ENCODE measurements around the gene DUSP22. TPM values are rescaled to one million over a fixed set of nuclear protein-coding genes. Genes with fewer than 3 reads are reported as not detected.

DUSP22 gene
- total and polyA plus RNA-seq, 8 donors, result 27.3 to 48.8 (median 33.7) TPM

DNA sequence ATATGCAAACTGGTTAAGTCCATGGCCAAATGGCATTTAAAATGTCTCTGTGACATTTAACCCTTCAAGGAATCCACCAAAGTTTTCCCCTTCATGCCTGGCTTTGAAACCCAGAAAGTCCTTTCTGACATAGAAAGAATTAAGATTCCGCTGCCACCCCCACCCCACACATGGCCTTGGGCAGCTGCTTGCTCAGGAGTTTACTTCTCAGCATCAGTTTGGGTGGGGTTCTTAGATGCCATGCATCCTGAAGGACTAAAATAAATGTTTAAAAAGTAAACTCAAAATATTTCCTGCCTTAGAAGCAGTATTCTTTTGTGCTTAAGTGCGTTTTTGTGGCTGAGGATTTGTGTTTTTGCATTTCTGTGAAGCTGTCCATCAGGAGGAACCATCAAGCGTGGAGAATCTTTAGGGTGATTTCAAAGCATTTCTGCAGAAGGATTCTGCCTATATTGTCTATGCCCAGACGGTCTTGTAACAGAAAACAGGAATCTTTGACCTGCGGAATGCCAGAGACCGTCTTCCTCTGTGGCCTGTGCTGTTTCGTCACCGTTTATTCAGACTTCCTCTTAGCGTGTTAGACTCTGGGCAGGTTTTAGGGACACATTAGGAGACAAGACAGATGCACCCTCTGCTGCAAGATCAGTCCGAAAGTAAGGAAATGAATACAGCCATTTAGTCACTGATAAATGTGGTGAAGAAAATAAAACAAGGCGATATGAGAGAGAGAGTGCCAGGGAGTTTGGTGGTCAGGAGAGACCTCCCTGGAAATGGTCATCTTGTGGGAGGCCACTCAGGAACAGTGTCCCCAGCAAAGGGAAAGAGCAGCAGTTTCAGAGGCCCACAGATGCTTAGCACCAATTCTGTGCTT is 6.2 kb downstream of the DUSP22 start:
- peak; percentile 47 for ATAC-seq
- H3K27ac ChIP-seq, result peak overlapping the region in 1 of 2 donors; percentile 70
- intact Hi-C loops (cut with DNase I), result no loop called here

GRCh38 chr6:299104-299980 is 7.1 kb downstream of the DUSP22 start:
- peaks cover 6 to 55% of the 10 kb centered on the region in 2 donors for H3K4me1 ChIP-seq
- intact Hi-C loops (cut with DNase I), result no loop called here
- TF ChIP-seq CTCF (IDR thresholded peaks at IDR 0.05), result no peak
- DNase-seq (peak in 1 of 4 donors; percentile 85), ATAC-seq (no peak)
- no peaks in the 10 kb centered on the region for H3K27me3 ChIP-seq
- peaks cover 0 to 6% of the 10 kb centered on the region in 2 donors for H3K36me3 ChIP-seq
- H3K27ac ChIP-seq, result peak overlapping the region in 1 of 2 donors; percentile 70
- no peak overlapping the region for H3K4me3 ChIP-seq
- no peaks in the 10 kb centered on the region for H3K9me3 ChIP-seq

More for the DNA sequence above, 6.2 kb downstream of the DUSP22 start:
- Histone ChIP-seq H3K9me3 (no peaks in the 10 kb centered on the region), H3K4me3 (no peak overlapping the region), H3K4me1 (peaks cover 13 to 63% of the 10 kb centered on the region in 2 donors), H3K36me3 (no peaks in the 10 kb centered on the region), H3K27me3 (no peaks in the 10 kb centered on the region)
- DNase-seq, result no peak
- no peak for TF ChIP-seq CTCF (IDR thresholded peaks at IDR 0.05)

DNA sequence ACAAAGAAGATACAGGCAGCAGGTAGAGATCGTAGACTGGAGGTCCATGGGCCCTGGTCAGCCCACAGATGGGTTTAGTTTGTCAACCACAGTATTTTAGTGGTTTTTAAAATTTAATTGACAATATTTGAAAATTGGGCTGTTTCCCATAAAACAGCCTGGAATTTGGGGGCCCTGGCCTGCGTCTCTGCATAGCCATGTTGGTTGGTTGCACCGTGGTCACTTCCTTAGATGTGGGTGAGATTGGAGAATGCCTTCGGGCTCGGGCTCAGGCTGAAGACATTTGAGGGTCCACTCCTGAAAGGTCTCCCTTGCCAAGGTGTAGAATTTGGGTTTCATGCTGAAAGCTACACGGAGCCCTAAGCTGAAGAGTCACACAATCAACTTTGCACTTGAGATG is 7.7 kb downstream of the DUSP22 start:
- no peak overlapping the region for H3K4me3 ChIP-seq
- H3K36me3 ChIP-seq, result peaks cover 0 to 11% of the 10 kb centered on the region in 2 donors
- H3K27me3 ChIP-seq, result no peaks in the 10 kb centered on the region
- H3K9me3 ChIP-seq, result no peaks in the 10 kb centered on the region
- no peak for DNase-seq
- intact Hi-C loops (cut with DNase I), result no loop called here
- TF ChIP-seq CTCF (IDR thresholded peaks at IDR 0.05), result no peak
- H3K4me1 ChIP-seq, result peaks cover 0 to 48% of the 10 kb centered on the region in 2 donors
- ATAC-seq, result no peak
- H3K27ac ChIP-seq, result peak overlapping the region in 1 of 2 donors; percentile 70

DNA sequence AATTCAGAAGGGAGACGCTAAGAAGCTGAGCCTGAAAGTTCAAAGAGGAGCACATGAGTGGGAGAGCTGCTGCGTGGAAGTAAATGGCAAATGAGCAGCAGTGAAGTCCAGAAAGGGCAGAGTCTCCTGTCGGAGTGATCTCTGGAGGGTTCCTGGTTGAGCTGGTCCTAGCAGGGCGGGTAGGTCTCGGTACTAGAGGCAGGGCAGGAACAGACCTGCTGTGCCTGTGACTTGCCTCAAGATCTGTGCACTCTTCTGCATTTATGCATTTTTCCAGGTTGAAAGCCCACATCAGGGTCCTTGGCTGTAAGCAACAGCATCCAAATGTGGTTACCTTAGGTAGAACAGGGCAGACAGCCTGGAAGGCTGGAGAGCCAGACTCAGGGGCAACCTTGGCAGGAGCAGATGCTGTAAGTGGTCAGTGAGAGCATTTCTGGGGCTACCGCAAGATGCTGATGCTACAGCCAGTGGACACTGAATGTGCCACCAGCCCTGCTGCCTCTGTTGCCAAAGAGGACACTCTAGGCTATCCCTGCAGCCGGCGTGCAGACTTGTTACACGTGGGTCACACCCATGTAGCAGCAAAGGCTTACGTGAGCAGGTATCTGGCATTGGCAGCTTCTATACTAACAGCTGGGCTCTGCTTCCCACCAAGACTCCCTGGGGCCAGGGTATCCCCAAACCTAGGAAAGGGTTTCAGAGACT is 8.4 kb downstream of the DUSP22 start:
- no peak for TF ChIP-seq CTCF (IDR thresholded peaks at IDR 0.05)
- Histone ChIP-seq H3K27me3 (no peaks in the 10 kb centered on the region), H3K4me1 (peaks cover 0 to 41% of the 10 kb centered on the region in 2 donors), H3K9me3 (no peaks in the 10 kb centered on the region), H3K36me3 (peaks cover 0 to 14% of the 10 kb centered on the region in 2 donors), H3K27ac (no peak overlapping the region), H3K4me3 (no peak overlapping the region)
- no peak for ATAC-seq
- intact Hi-C loops (cut with DNase I), result no loop called here
- DNase-seq, result no peak
